Endothelial cell of umbilical vein (primary cell): ENCODE data around the gene ARPC5.

ENCODE experiments used
- CTCF ChIP-seq, 2 donors: IDR thresholded peaks; 1 replicate in 1 of 2; 2 replicates in 1 of 2; pipeline ENCODE4 v1.5.1; 2011; ENCODE audit warnings: low read length in 2 of 2, mild to moderate bottlenecking in 2 of 2, moderate library complexity in 2 of 2, control low read depth in 1 of 2, inconsistent platforms in 1 of 2, low read depth in 1 of 2; ENCODE audit not compliant: insufficient read depth in 1 of 2; ENCODE audit errors: extremely low read depth in 1 of 2
- EZH2 ChIP-seq: IDR thresholded peaks from 2 replicates; pipeline ENCODE4 v1.6.1; 2012; ENCODE audit warnings: borderline replicate concordance, low read depth, mild to moderate bottlenecking, moderate library complexity, low read length, inconsistent platforms; ENCODE audit not compliant: severe bottlenecking
- GATA2 ChIP-seq: IDR thresholded peaks from 2 replicates; pipeline ENCODE4 v1.7.0; 2011; ENCODE audit warnings: low read depth, mild to moderate bottlenecking, moderate library complexity, mixed read lengths, low read length; ENCODE audit not compliant: insufficient read length, insufficient read depth
- JUN ChIP-seq: IDR thresholded peaks from 2 replicates; pipeline ENCODE4 v1.6.1; 2011; ENCODE audit warnings: borderline replicate concordance, low read depth; ENCODE audit not compliant: insufficient read length, insufficient read depth
- MAX ChIP-seq: IDR thresholded peaks from 2 replicates; pipeline ENCODE4 v1.6.1; 2011; ENCODE audit not compliant: insufficient read depth, insufficient read length
- MYC ChIP-seq: IDR thresholded peaks from one replicate; pipeline ENCODE4 v1.6.1; 2011; ENCODE audit warnings: mild to moderate bottlenecking, low read depth, low read length
- POLR2A ChIP-seq: IDR thresholded peaks from 2 replicates; pipeline ENCODE4 v1.6.1; 2012; ENCODE audit warnings: low read depth, mild to moderate bottlenecking, control low read depth, low read length
- POLR2AphosphoS5 ChIP-seq: IDR thresholded peaks from 2 replicates; pipeline ENCODE4 v1.6.1; 2012; ENCODE audit warnings: low read depth, mild to moderate bottlenecking, control low read depth, low read length, moderate library complexity; ENCODE audit not compliant: insufficient read depth

- TF ChIP-seq CTCF (IDR thresholded peaks at IDR 0.05; ENCODE audit: extremely low read depth in 1 of 2, insufficient read depth in 1 of 2, low read depth in 1 of 2, low read length in 2 of 2) (no peak), POLR2A (no peak), MAX (no peak), EZH2 (no peak), POLR2AphosphoS5 (no peak), JUN (no peak), GATA2 (no peak), MYC (no peak)
Observed at GRCh38 chr1:183589874-183590243, 45.7 kb downstream of the ARPC5 start.
